Hepatocyte (in vitro differentiated cells): ENCODE results near the gene RAD9A.

Experiments
- CTCF ChIP-seq: fragments of 200-600 bp; sonication (generic); IDR thresholded peaks from 2 replicates; pipeline ENCODE4 v1.5.1; 2016; ENCODE audit warnings: antibody characterized with exemption, mild to moderate bottlenecking; ENCODE audit not compliant: poor library complexity
- EZH2 ChIP-seq: fragments of 200-600 bp; sonication (generic); IDR thresholded peaks from 2 replicates; pipeline ENCODE4 v1.6.1; 2016; ENCODE audit warnings: antibody characterized with exemption, mild to moderate bottlenecking, borderline replicate concordance
- EZH2phosphoT487 ChIP-seq: fragments of 200-600 bp; sonication (generic); IDR thresholded peaks from one replicate; pipeline ENCODE4 v1.6.1; 2018; ENCODE audit warnings: antibody characterized with exemption, mild to moderate bottlenecking, low read depth, moderate library complexity; ENCODE audit not compliant: unreplicated experiment, severe bottlenecking

GRCh38 chr11:67436459-67437081, 44.8 kb downstream of the RAD9A start:
- no peak for TF ChIP-seq CTCF
- no peak for TF ChIP-seq EZH2phosphoT487
- no peak for TF ChIP-seq EZH2
